HG03135 (cell line): ENCODE data around the gene FAM72C.
"Not testable (repeated sequence)": the region's sequence is repeated elsewhere in the genome, so short reads cannot be mapped to it uniquely, and the experiment has no call there.

Source experiments
- ATAC-seq: cut with Tn5 transposase; IDR thresholded peaks from one replicate; pipeline ENCODE4 v1.9.1; 2021; ENCODE audit warnings: mild to moderate bottlenecking, moderate library complexity; ENCODE audit not compliant: unreplicated experiment

The FAM72C gene

DNA sequence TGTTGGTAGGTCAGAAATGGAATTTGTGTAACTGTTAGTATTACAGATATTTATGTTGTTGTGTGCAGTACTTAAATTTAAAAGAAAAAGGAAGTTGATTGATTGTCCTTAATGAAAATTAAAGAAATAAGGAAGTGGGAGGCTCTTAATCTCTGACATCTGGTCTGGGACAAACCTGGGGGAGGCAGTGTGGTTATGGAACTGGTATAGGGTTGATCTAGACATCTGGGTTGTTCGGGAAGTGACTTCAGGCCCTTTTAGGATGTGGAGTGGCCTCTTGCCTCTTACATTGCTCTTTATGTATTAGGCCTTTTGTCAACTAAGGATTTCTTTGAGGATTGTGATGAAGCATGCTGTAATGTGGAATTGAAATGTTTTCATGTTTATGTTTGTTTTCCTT lies 16.1 kb upstream of the FAM72C start:
- not testable (repeated sequence) for ATAC-seq

DNA sequence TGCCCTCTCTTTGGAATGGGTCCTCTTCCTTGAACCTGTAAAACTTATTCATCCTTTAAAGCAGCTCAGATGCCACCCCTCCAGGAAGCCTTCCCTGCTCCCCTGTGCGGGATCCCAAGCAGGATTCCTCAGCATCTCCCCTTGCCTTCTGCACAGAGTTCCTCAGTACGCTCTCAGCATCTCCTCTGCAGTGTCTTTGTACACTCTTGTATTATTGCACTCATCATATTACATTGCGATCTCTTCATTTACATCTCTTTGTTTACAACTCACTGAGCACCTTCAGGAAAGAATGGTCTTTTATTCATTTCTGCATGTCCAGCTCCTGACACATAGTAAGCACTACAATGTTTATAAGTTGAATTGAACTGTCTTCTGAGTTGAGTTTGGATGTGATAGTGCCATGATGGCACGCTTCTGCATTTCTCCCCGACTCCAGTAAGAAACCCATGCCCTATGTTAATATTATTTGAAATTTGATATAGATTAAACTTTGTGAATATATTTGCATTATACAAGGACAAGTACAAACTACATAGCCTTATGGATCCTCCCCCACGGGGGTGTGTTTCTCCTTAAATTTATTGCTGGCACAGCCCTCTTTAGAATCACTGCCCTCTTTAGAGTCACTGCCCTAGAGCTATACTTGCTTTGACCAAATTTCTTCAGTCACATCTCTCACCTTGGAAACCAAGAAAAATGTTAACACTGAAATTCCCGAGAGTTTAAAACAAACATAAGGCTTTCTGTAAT lies 13.1 kb upstream of the FAM72C start:
- ATAC-seq: not testable (repeated sequence)

GRCh38 chr1:143974416-143974815 lies 2.6 kb upstream of the FAM72C start:
- not testable (repeated sequence) for ATAC-seq

DNA sequence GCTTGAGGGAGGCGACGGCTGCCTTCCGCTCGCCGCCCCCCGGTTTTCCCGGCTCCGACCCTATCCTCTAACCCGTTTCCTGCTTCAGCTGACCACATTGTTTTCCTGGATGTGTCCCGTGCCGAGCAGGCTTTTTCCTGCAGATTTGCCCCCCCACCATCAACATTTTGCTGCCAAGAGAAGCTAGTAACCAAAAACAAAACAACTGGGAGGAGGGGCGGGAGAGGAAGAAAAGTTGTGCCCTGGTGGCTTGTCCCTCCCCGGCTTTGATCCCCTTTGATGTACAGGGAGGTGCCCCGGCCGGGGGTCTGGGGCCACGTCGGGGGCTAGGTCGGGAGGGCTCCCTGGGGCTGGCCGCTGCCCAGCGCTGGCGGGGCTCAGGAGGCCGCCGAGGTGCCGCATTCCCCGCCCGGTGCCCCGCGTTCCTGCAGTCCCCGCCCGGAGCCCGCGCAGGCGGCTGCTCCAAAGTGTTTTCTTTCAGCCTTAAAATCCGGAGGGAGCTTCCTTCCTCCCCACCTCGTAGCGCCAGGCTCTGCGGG lies 2.2 kb upstream of the FAM72C start:
- not testable (repeated sequence) for ATAC-seq

GRCh38 chr1:143972753-143973326 lies 1.1 kb upstream of the FAM72C start:
- ATAC-seq: peak; percentile 10

DNA sequence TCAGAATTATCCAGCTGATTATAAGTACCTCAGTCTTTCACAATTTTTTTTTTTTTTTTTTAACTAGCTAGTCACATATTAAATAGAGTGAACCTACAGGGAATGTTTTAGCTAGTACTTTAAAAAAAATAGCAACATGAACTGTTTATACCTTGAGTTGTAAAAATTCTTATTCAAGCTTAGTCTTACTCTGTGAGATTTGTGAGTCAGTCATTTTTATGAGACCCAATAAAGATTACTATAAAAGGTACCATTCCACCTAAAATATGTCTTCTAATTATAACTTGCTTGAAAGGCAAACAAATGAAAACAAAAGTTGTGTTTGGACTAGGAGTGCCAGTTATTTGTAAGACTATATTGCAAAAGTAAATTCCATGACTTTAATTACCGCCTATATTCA lies 5.9 kb downstream of the FAM72C start:
- ATAC-seq: not testable (repeated sequence)

- not testable (repeated sequence) for ATAC-seq
These were observed 7.5 kb downstream of the FAM72C start for GRCh38 chr1:143964294-143964693.

DNA sequence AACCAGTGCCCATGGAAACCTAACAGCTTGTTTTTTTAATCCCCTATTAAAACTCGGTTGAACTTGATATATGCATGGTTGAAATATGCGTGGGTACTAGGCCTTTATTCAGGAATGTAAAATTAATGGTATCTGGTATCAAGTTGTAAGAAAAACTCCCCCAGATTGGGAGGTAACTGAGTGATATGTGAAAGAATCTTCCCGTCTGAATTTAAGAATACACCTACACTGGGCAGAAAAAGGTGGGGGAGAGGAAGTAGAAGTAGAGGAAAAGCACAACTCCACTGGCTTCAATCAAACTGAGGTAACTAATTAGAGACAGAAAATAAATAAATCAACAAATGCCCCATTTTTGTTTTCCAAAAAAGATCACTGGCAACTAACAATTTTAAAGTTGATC lies 15.9 kb downstream of the FAM72C start:
- not testable (repeated sequence) for ATAC-seq

DNA sequence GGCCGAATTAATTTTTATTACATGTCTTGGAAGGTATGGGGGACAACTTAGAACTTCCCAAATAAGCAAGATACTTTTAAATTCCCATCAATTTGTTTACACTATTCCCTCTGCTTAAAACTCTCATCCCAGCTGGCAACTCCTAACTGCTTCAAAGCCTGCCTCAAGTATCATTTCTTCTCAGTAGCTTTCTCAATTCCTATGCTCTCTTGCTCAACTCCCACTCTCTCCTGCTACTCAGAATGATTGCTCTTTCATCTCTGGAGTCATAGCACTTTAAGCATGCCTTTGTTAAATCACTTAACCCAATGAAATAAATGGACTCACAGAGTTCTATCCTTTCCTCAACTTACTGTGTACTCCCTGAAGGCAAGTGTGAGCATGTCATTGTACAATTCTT lies 18.9 kb downstream of the FAM72C start:
- not testable (repeated sequence) for ATAC-seq

GRCh38 chr1:143951485-143952391 lies 20.0 kb downstream of the FAM72C start:
- ATAC-seq: not testable (repeated sequence)

GRCh38 chr1:143947749-143948148 lies 24.0 kb downstream of the FAM72C start:
- not testable (repeated sequence) for ATAC-seq

GRCh38 chr1:143945253-143945652 lies 26.5 kb downstream of the FAM72C start:
- ATAC-seq: not testable (repeated sequence)

DNA sequence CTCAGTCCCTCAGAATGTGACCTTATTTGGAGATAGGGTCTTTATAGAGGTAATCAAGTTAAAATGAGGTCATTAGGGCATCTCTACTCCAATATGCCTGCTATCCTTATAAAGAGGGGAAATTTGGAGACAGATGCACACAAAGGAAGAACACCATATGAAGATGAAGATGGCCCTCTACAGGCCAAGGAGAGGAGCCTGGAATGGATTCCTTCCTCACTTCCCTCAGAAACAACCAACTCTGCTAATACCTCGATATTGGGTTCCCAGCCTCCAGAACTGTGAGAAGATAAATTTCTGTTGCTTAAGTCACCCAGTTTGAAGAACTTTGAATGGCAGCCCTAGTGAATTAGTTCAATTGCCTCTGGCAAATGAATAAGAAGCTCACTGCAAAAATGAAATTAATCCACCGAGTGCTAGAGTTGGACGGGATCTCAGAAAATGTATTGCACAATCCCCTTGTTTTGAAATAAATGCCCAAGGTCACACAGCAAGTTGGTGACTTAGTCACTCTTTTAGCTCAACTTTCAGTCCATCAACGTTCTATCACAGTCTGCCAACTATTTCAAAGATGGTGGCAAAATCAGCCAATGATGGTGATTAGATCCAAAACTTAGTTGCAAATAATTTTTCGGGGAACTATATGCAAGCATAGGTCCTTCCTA lies 27.1 kb downstream of the FAM72C start:
- not testable (repeated sequence) for ATAC-seq

GRCh38 chr1:143943319-143943978 lies 28.3 kb downstream of the FAM72C start:
- not testable (repeated sequence) for ATAC-seq

DNA sequence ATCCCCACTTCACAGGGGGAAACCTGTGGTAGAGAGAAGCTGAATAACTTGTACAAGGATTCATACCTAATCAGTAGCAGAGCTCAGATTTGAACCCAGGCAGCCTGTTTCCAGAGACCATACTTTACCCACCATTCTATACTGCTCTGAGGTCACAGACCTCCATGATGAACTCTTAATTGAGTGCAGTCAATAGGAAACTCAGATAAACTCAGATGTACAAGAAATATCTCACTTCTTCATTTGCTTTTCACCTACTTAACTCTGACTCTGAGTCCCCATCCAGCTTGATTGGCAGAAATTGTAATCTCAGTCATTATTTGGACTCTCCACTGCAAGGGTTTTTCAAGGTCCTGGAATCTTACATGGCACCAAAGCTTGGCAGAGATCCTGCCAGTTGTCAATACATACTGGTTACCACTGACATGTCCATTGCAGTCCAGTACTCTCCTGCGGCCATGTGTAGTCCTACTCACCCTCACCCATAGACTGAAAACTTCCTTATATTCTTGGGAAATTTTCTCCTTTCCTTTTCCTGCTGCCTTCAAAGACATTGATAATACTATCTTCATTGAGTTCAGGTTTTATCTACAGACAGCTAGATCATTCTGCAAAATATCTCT lies 29.4 kb downstream of the FAM72C start:
- ATAC-seq: not testable (repeated sequence)

DNA sequence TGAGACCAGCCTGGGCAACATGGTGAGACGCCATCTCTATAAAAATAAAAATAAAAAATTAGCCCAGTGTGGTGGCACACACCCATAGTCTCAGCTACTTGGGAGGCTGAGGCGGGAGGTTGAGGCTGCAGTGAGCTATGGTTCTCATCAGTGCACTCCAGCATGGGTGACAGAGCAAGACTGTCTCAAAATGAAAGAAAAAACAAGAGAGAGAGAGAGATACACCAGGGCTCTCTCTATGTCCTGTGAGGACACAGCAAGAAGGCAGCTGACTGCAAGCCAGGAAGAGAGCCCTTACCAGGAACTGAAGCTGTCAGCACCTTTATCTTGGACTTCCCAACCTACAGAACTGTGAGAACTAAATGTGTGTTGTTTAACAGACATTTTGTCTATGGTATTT lies 32.1 kb downstream of the FAM72C start:
- ATAC-seq: not testable (repeated sequence)

GRCh38 chr1:143938922-143939321 lies 32.9 kb downstream of the FAM72C start:
- ATAC-seq: not testable (repeated sequence)

GRCh38 chr1:143936457-143937115 lies 35.2 kb downstream of the FAM72C start:
- ATAC-seq: not testable (repeated sequence)

DNA sequence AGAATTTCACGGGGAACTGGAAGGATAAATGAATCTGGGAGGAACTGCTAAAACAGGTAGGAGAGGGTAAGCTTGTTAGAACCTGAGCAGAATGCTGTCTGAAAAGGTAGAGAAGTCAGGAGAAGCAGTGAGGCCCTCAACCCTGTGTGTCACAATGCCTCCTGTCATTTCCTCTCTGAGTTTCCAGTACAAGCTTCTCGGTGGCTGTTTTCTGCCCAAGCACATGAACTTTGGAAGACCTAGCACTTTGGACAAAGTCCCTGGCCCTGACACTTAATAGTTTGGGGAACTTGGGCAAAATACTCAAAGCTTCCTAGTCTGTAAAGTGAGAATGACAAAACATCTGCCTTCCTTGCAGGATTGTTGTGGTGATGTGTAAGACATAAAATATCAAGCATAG lies 52.7 kb downstream of the FAM72C start:
- not testable (repeated sequence) for ATAC-seq
